GM21390 (cell line): Measurements from ENCODE around the gene SLC16A3.
"Not testable (repeated sequence)": the region's sequence is repeated elsewhere in the genome, so short reads cannot be mapped to it uniquely, and the experiment has no call there.

Source experiments
- ATAC-seq: cut with Tn5 transposase; IDR thresholded peaks from one replicate; pipeline ENCODE4 v1.9.1; 2021; ENCODE audit not compliant: unreplicated experiment

SLC16A3 gene

GRCh38 chr17:82245134-82246039 lies 16.5 kb downstream of the SLC16A3 start:
- no peak for ATAC-seq

- ATAC-seq, result no peak
Observed at GRCh38 chr17:82246040-82246364, 17.2 kb downstream of the SLC16A3 start.

GRCh38 chr17:82246365-82247181 lies 17.7 kb downstream of the SLC16A3 start:
- no peak for ATAC-seq

- no peak for ATAC-seq
Observed at GRCh38 chr17:82247182-82247823, 18.5 kb downstream of the SLC16A3 start.

- no peak for ATAC-seq
Observed at GRCh38 chr17:82247856-82248671, 19.2 kb downstream of the SLC16A3 start.

- no peak for ATAC-seq
Observed at GRCh38 chr17:82248815-82249674, 20.2 kb downstream of the SLC16A3 start.

GRCh38 chr17:82249896-82250581 lies 21.2 kb downstream of the SLC16A3 start:
- ATAC-seq, result no peak

- ATAC-seq, result no peak
Observed at GRCh38 chr17:82250868-82251500, 22.1 kb downstream of the SLC16A3 start.

GRCh38 chr17:82252511-82253178 lies 23.8 kb downstream of the SLC16A3 start:
- ATAC-seq, result no peak

- ATAC-seq, result no peak
Observed at GRCh38 chr17:82253179-82253544, 24.3 kb downstream of the SLC16A3 start.

- not testable (repeated sequence) for ATAC-seq
Observed at GRCh38 chr17:82254096-82254495, 25.3 kb downstream of the SLC16A3 start.

GRCh38 chr17:82254746-82255145 lies 25.9 kb downstream of the SLC16A3 start:
- ATAC-seq, result not testable (repeated sequence)

- no peak for ATAC-seq
Observed at GRCh38 chr17:82255402-82255972, 26.6 kb downstream of the SLC16A3 start.

GRCh38 chr17:82256242-82256885 lies 27.5 kb downstream of the SLC16A3 start:
- ATAC-seq, result no peak

GRCh38 chr17:82257473-82257872 lies 28.6 kb downstream of the SLC16A3 start:
- ATAC-seq, result no peak

- ATAC-seq, result no peak
Observed at GRCh38 chr17:82258555-82258954, 29.7 kb downstream of the SLC16A3 start.
